Naive thymus-derived CD4-positive, alpha-beta T cell (primary cell): Measurements from ENCODE around the gene EPHA10. TPM values are rescaled to one million over a fixed set of nuclear protein-coding genes. Genes with fewer than 3 reads are reported as not detected.

ENCODE experiments used
- ATAC-seq: fragments of 150-1000 bp; cut with Tn5 transposase; 2 replicates; pipeline ENCODE4 v1.10.0; 2021; ENCODE audit warnings: mild to moderate bottlenecking, moderate library complexity
- CTCF ChIA-PET: fragments of 350-600 bp; sonication (Branson Sonifier 250); formaldehyde crosslinking; loops from one replicate; lab custom pipeline; 2021; ENCODE audit warnings: antibody characterized with exemption; lab: Charles Lee
- POLR2A ChIA-PET: fragments of 350-600 bp; sonication (Branson Sonifier 250); formaldehyde crosslinking; loops from one replicate; lab custom pipeline; 2021; ENCODE audit warnings: antibody characterized with exemption, inconsistent platforms; lab: Charles Lee
- DNase-seq, 9 donors: peaks; one replicate each; pipeline versions ENCODE4 v3.0.0 to v3.0.0-alpha.2; 2020 to 2022; ENCODE audit warnings: mixed read lengths in 1 of 9
- H3K27ac ChIP-seq: one replicate; pipeline ENCODE4 v1.7.0; 2013; ENCODE audit warnings: mild to moderate bottlenecking, low read depth, low read length, moderate library complexity
- H3K27me3 ChIP-seq, 2 donors: one replicate each; pipeline ENCODE4 v1.7.0; 2013; ENCODE audit warnings: low read length in 2 of 2, mild to moderate bottlenecking in 2 of 2, moderate library complexity in 2 of 2; ENCODE audit not compliant: control insufficient read depth in 2 of 2, insufficient read depth in 2 of 2
- H3K36me3 ChIP-seq, 3 experiments: 1 replicate in 2 of 3; 2 replicates in 1 of 3; pipeline ENCODE4 v1.7.0; 2013; ENCODE audit warnings: low read length in 3 of 3, mild to moderate bottlenecking in 3 of 3, moderate library complexity in 1 of 3; ENCODE audit not compliant: insufficient read depth in 3 of 3, control insufficient read depth in 2 of 3
- H3K4me1 ChIP-seq, 2 donors: one replicate each; pipeline ENCODE4 v1.7.0; 2013; ENCODE audit warnings: low read length in 2 of 2, mild to moderate bottlenecking in 2 of 2, moderate library complexity in 1 of 2; ENCODE audit not compliant: control insufficient read depth in 2 of 2, insufficient read depth in 2 of 2
- H3K4me3 ChIP-seq: 2 replicates; pipeline ENCODE4 v1.7.0; 2013; ENCODE audit warnings: mild to moderate bottlenecking, low read length
- H3K9me3 ChIP-seq, 3 experiments: 1 replicate in 2 of 3; 2 replicates in 1 of 3; pipeline ENCODE4 v1.7.0; 2013; ENCODE audit warnings: low read length in 3 of 3; ENCODE audit not compliant: control insufficient read depth in 2 of 3
- H3K27ac Mint-ChIP-seq, 9 donors: one replicate each; pipeline ENCODE4 v1.8.0; 2020 to 2022; ENCODE audit warnings: mixed read lengths in 9 of 9, mild to moderate bottlenecking in 8 of 9, moderate library complexity in 5 of 9, inconsistent platforms in 2 of 9
- H3K27me3 Mint-ChIP-seq, 5 donors: one replicate each; pipeline ENCODE4 v1.8.0; 2021 to 2022; ENCODE audit warnings: mixed read lengths in 5 of 5, mild to moderate bottlenecking in 1 of 5
- H3K36me3 Mint-ChIP-seq, 5 donors: one replicate each; pipeline ENCODE4 v1.8.0; 2020 to 2022; ENCODE audit warnings: mixed read lengths in 5 of 5, mild to moderate bottlenecking in 3 of 5, inconsistent platforms in 1 of 5
- H3K4me1 Mint-ChIP-seq, 7 donors: one replicate each; pipeline ENCODE4 v1.8.0; 2020 to 2022; ENCODE audit warnings: mixed read lengths in 7 of 7, mild to moderate bottlenecking in 3 of 7, inconsistent platforms in 1 of 7
- H3K4me3 Mint-ChIP-seq, 10 donors: one replicate each; pipeline ENCODE4 v1.8.0; 2020 to 2022; ENCODE audit warnings: mild to moderate bottlenecking in 10 of 10, mixed read lengths in 10 of 10, moderate library complexity in 6 of 10, inconsistent platforms in 2 of 10
- H3K9me3 Mint-ChIP-seq, 11 donors: one replicate each; pipeline ENCODE4 v1.8.0; 2020 to 2022; ENCODE audit warnings: mixed read lengths in 11 of 11, mild to moderate bottlenecking in 4 of 11, inconsistent platforms in 1 of 11, moderate library complexity in 1 of 11
- intact Hi-C, 2 donors: fragments of 100-400 bp; cut with micrococcal nuclease; formaldehyde crosslinking; loops; one replicate each; pipeline ENCODE4 v1.15.1; 2023
- polyA plus RNA-seq, 2 donors: library from polyadenylated mRNA; unstranded; fragments of 300-500 nt; fragmentation: Illumina TruSeq; gene quantifications; one replicate each; pipeline ENCODE4 v1.2.3, GENCODE V29; 2021
- total RNA-seq, 6 experiments: library from RNA in 5 of 6; stranded (reverse) in 5 of 6; gene quantifications; 1 replicate in 5 of 6; 2 replicates in 1 of 6; pipeline ENCODE4 v1.2.3 and lab custom pipeline; 2021 to 2026

The EPHA10 gene
- total and polyA plus RNA-seq, 7 experiments from 2014 or later = 0.19 TPM; not detected in 6

DNA sequence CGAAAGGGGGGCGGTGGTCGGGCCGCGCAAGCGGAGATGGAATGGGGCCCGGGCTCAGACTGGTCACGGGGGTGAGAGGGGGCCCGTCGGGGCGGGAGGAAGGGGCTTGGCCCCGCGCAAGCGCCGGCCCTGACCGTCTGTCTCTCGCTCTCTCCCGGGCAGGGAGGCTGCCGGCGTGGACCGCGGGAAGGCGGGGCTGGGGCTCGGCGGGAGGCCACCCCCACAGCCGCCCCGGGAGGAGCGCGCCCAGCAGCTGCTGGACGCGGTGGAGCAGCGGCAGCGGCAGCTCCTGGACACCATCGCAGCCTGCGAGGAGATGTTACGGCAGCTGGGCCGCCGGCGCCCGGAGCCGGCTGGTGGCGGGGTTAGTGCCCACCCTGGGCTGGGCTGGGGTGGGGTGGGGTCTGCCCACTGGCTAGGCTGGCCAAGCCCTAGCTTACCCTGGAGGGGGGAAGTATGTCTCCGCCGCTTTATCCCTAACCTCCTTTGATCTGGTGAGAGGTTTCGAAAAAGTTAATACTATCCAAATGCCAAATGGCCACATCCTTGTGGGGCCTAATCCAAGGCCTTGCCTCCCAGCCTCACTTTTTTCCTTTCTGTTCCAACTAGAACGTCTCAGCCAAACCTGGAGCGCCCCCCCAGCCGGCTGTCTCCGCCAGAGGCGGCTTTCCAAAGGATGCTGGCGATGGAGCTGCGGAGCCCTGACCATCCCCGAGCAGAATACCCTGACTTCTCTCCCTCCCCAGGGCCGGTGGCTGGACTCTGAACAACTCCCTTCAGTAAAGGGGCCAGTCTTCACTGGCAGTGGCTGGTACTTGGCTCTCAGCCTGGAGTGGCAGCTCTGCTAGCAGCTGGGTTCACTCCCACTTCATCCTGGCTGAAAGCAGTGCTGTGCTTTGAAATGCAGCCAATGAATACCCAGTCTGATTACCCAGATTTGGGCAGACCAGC is 43.7 kb upstream of the EPHA10 start:
- Mint-ChIP-seq H3K27ac (peak overlapping the region; percentile 89 to 98 (median 96)), H3K4me3 (peak overlapping the region; percentile 85 to 99 (median 96)), H3K4me1 (peaks cover 27 to 55% (median 34%) of the 10 kb centered on the region in 7 donors), H3K36me3 (peaks cover 0 to 19% (median 12%) of the 10 kb centered on the region in 5 donors), H3K27me3 (no peaks in the 10 kb centered on the region), H3K9me3 (no peaks in the 10 kb centered on the region)
- H3K9me3 ChIP-seq = no peaks in the 10 kb centered on the region
- ChIA-PET CTCF (interaction anchor here (0.7 to 1.6 kb wide), 3 partner anchors 46 to 343 kb away, joined by 3 read pairs; partner anchors contain the start of gene MTF1), POLR2A (interaction anchor here (0.6 to 2.5 kb wide), 8 partner anchors 9 to 215 kb away, joined by 3 to 21 read pairs (median 4); partner anchors contain the start of gene MTF1)
- peak overlapping the region; percentile 96 for H3K27ac ChIP-seq
- DNase-seq = peak in 3 of 9 donors; percentile 5 to 69 (median 36)
- no peaks in the 10 kb centered on the region for H3K27me3 ChIP-seq
- intact Hi-C loops = loop anchor here (1.0 to 5.0 kb wide), 11 partner anchors 14 to 331 kb away; partner anchors contain the start of genes MTF1 (in 2 of the 2), CDCA8 (in 1 of the 2), GNL2 (in 1 of the 2) and INPP5B (in 1 of the 2)
- peaks cover 13 to 41% (median 21%) of the 10 kb centered on the region in 3 experiments for H3K36me3 ChIP-seq
- peak overlapping the region; percentile 61 for H3K4me3 ChIP-seq
- peaks cover 15 to 20% of the 10 kb centered on the region in 2 donors for H3K4me1 ChIP-seq
- peak; percentile 64 for ATAC-seq

DNA sequence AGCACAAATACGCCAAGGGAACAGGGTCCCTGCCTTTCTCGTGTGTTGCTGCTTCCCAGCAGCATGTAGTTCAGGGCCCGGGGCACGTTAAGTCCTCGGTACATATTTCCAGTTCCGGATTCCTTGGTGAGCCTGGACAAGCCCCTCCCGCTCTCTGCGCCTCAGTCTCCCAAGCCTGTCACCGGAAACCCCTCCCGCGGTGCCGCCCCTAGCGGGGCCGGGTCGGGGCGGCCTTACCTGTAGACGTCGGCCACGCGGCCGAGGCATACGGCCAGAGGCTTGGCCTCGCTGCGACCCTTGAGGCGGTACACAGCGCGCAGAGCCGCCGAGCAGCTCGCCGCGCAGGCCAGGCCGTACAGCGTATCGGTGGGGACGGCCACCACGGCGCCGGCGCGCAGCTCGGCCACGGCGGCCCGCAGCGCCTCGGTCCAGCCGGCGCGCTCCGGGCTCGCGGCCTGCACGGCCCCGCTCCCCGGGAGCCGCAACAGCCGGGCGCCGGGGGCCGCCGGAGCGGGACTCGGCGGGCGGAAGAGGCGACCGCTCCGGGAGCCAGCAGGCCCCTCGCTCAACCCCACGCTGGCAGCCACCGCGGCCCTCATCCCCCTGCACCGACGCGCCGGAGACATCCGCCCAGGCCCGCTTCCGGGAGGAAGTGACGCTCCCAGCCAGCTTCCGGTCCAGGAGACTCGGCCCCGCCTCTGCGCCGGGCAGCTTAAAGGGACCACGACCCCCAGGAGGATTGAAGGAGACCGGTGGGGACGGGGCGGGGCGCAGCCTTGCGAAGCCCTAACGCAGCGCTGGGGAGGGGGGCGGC is 42.8 kb upstream of the EPHA10 start, which contains the start of the genes C1orf122 and YRDC:
Gene C1orf122 (plus strand): TSS at position 236 of the 814 bp plus-strand sequence. CDS start 615 bp downstream, outside the sequence.
Gene YRDC (minus strand): TSS at position 654 of the 814 bp plus-strand sequence. CDS start 28 bp downstream, at position 626.
- Mint-ChIP-seq H3K9me3 (no peaks in the 10 kb centered on the region), H3K27ac (peak within 1 kb of the TSS; percentile 89 to 98 (median 96)), H3K36me3 (peaks cover under 1 to 26% (median 18%) of the 10 kb centered on the region in 5 donors), H3K4me3 (peak within 1 kb of the TSS; percentile 85 to 99 (median 96)), H3K27me3 (no peaks in the 10 kb centered on the region), H3K4me1 (peaks cover 27 to 55% (median 34%) of the 10 kb centered on the region in 7 donors)
- Histone ChIP-seq H3K9me3 (no peaks in the 10 kb centered on the region), H3K36me3 (peaks cover 14 to 43% (median 30%) of the 10 kb centered on the region in 3 experiments), H3K4me3 (peak within 1 kb of the TSS; percentile 89), H3K4me1 (peaks cover 15 to 20% of the 10 kb centered on the region in 2 donors), H3K27ac (peak within 1 kb of the TSS; percentile 96), H3K27me3 (no peaks in the 10 kb centered on the region)
- ATAC-seq (peak; percentile 94), DNase-seq (peak; percentile 82 to 94 (median 88))
- intact Hi-C loops = loop anchor here (1.0 to 5.0 kb wide), 11 partner anchors 13 to 330 kb away; partner anchors contain the start of genes CDCA8 (in 2 of the 2), MTF1 (in 2 of the 2), GNL2 (in 1 of the 2) and INPP5B (in 1 of the 2)
- ChIA-PET CTCF (interaction anchor here (1.6 kb wide), 1 partner anchor 47 kb away, joined by 3 read pairs; no protein-coding TSS in a partner anchor), POLR2A (interaction anchor here (1.0 to 2.5 kb wide), 10 partner anchors 8 to 1647 kb away, joined by 3 to 21 read pairs (median 4); partner anchors contain the start of genes GNL2 and MTF1)

DNA sequence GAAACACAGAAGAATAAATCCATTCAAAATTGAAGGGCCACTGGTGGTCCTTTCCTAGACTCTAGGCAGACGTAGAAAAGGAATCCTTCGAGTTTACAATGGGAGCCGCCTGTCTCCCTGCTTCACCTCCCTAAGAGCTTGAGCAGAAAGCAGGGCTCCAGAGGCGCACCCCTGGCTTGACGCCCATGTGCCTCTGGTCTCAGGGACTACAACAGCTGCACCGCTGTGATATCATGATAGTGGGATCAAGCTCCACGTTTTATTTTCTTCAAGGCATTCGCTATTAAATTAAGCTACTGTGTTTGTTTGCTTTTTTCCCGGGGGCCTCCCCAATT is 42.3 kb upstream of the EPHA10 start:
- peaks cover 18 to 49% (median 33%) of the 10 kb centered on the region in 3 experiments for H3K36me3 ChIP-seq
- intact Hi-C loops = loop anchor here (1.0 to 5.0 kb wide), 3 partner anchors 115 to 210 kb away; partner anchors contain the start of genes CDCA8 (in 1 of the 2) and GNL2 (in 1 of the 2)
- peak overlapping the region; percentile 89 for H3K4me3 ChIP-seq
- no peak for ATAC-seq
- ChIA-PET POLR2A (interaction anchor here (1.1 to 2.5 kb wide), 9 partner anchors 9 to 1646 kb away, joined by 3 to 21 read pairs (median 4); partner anchors contain the start of genes GNL2 and MTF1), CTCF (interaction anchor here (1.6 kb wide), 1 partner anchor 47 kb away, joined by 3 read pairs; no protein-coding TSS in a partner anchor)
- Mint-ChIP-seq H3K9me3 (no peaks in the 10 kb centered on the region), H3K36me3 (peaks cover 5 to 31% (median 23%) of the 10 kb centered on the region in 5 donors), H3K27ac (peak overlapping the region; percentile 81 to 96 (median 88)), H3K4me1 (peaks cover 27 to 55% (median 34%) of the 10 kb centered on the region in 7 donors), H3K27me3 (no peaks in the 10 kb centered on the region), H3K4me3 (peak overlapping the region; percentile 79 to 96 (median 86))
- H3K4me1 ChIP-seq = peaks cover 15 to 20% of the 10 kb centered on the region in 2 donors
- no peaks in the 10 kb centered on the region for H3K9me3 ChIP-seq
- DNase-seq = no peak
- no peaks in the 10 kb centered on the region for H3K27me3 ChIP-seq
- peak overlapping the region; percentile 96 for H3K27ac ChIP-seq

DNA sequence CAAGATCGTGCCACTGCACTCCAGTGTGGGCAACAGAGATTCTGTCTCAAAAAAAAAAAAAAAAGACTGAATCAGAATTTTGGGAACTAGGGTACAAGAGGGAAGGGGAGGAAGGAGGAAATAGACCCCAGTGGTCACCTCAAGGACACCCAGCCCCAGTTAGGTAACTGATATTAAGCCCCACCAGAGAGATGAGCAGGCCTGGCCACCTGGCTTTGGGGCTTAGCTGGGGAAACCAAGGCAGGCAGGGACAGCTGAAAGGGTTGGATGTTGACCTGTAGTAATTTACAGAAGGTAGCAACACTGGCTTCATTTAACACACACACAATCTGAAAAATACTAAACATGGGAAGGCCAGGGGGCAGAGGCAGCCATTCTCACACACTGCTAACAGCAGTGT is 37.5 kb upstream of the EPHA10 start:
- Histone ChIP-seq H3K27me3 (no peaks in the 10 kb centered on the region), H3K36me3 (peaks cover 22 to 71% (median 33%) of the 10 kb centered on the region in 3 experiments), H3K27ac (no peak overlapping the region), H3K4me3 (no peak overlapping the region), H3K4me1 (peaks cover 10 to 14% of the 10 kb centered on the region in 2 donors), H3K9me3 (no peaks in the 10 kb centered on the region)
- ATAC-seq (no peak), DNase-seq (no peak)
- Mint-ChIP-seq H3K27ac (peak overlapping the region in 1 of 9 donors; percentile 48), H3K27me3 (no peaks in the 10 kb centered on the region), H3K4me1 (peaks cover 7 to 29% (median 15%) of the 10 kb centered on the region in 7 donors), H3K9me3 (peaks cover 0 to 2% (median 0%) of the 10 kb centered on the region in 11 donors), H3K4me3 (no peak overlapping the region), H3K36me3 (peaks cover 8 to 60% (median 38%) of the 10 kb centered on the region in 5 donors)
- intact Hi-C loops = no loop called here
- ChIA-PET CTCF (no interaction called here), POLR2A (no interaction called here)

DNA sequence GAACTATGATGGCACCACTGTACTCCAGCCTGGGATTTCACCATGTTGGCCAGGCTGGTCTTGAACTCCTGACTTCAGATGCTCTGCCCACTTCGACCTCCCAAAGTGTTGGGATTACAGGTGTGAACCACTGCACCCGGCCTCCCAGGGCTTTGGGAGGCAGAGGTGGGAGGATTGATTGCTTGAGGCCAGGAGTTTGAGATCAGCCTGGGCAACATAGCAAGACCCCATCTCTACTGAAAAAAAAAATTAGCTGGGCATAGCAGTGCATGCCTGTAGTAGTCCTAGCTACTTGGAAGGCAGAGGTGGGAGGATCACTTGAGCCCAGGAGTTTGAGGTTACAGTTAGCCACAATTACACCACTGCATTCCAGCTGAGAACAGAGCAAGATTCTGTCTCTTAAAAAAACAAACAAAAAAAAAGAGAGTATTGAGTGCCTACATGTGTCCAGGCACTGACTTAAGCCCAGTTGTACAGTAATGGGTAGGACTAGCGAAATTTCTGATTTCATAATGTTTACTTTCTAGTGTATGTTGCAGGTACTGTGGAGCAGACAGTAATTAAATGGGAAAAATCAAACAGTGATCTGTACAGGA is 32.9 kb upstream of the EPHA10 start:
- Mint-ChIP-seq H3K27me3 (peaks cover 1 to 19% (median 10%) of the 10 kb centered on the region in 5 donors), H3K27ac (no peak overlapping the region), H3K9me3 (peaks cover 0 to 2% (median 0%) of the 10 kb centered on the region in 11 donors), H3K4me3 (no peak overlapping the region), H3K36me3 (peaks cover 8 to 35% (median 21%) of the 10 kb centered on the region in 5 donors), H3K4me1 (peaks cover 8 to 17% (median 9%) of the 10 kb centered on the region in 7 donors)
- H3K27me3 ChIP-seq = peaks cover 0 to under 1% of the 10 kb centered on the region in 2 donors
- peaks cover 3 to 8% of the 10 kb centered on the region in 2 donors for H3K4me1 ChIP-seq
- DNase-seq (no peak), ATAC-seq (no peak)
- intact Hi-C loops = no loop called here
- H3K9me3 ChIP-seq = no peaks in the 10 kb centered on the region
- POLR2A ChIA-PET = no interaction called here
- peaks cover 4 to 32% (median 8%) of the 10 kb centered on the region in 3 experiments for H3K36me3 ChIP-seq
- CTCF ChIA-PET = no interaction called here
- no peak overlapping the region for H3K4me3 ChIP-seq
- H3K27ac ChIP-seq = no peak overlapping the region
